ENCODE measurements around the gene RESF1.

RESF1 gene

DNA sequence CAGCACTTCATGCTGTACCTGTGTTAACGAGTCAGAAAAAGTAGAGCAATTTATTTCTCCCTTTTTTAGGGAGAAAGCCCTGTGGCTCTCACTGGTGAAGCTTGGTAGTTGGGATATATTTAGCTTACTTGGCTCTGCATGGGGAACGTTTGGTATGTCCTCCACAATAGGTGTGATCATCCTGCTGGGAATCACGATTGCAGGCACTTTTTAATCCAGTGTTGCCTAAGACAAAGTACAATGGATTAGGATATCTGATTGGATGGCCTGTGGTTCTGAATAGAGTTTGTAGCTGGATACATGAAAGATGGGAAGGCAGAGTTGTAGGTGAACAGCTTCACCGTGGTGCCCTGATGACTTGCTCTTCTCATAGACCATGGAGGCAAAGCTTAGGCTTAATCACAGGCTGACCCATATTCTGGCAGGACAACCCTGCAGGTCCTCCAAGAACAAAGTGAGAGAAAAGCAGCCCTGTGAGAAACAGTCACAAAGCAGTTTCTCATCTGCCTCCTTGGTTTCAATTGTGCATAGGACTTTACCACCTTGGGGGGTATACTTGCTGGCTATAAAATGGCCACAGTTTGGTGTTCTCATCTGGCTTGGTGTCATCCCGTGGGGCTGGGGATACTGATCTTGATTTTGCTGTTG, 7.5 kb downstream of the RESF1 start:
- H3K27ac ChIP-seq: no peak overlapping the region
- TF ChIP-seq, protein P1, sequence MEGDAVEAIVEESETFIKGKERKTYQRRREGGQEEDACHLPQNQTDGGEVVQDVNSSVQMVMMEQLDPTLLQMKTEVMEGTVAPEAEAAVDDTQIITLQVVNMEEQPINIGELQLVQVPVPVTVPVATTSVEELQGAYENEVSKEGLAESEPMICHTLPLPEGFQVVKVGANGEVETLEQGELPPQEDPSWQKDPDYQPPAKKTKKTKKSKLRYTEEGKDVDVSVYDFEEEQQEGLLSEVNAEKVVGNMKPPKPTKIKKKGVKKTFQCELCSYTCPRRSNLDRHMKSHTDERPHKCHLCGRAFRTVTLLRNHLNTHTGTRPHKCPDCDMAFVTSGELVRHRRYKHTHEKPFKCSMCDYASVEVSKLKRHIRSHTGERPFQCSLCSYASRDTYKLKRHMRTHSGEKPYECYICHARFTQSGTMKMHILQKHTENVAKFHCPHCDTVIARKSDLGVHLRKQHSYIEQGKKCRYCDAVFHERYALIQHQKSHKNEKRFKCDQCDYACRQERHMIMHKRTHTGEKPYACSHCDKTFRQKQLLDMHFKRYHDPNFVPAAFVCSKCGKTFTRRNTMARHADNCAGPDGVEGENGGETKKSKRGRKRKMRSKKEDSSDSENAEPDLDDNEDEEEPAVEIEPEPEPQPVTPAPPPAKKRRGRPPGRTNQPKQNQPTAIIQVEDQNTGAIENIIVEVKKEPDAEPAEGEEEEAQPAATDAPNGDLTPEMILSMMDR (conservative IDR thresholded peaks at IDR 0.05; ENCODE audit: low read depth): no peak
- CTCF ChIA-PET: no interaction called here
- POLR2A ChIA-PET (ENCODE audit: low non-redundant PET): no interaction called here
- DNase-seq (ENCODE audit: low spot score): no peak

GRCh38 chr12:31967539-31967938, 8.3 kb downstream of the RESF1 start:
- TF ChIP-seq, protein P1 (conservative IDR thresholded peaks at IDR 0.05; ENCODE audit: low read depth): no peak
- no peak overlapping the region for H3K27ac ChIP-seq
- ChIA-PET POLR2A (ENCODE audit: low non-redundant PET) (no interaction called here), CTCF (no interaction called here)
- DNase-seq (ENCODE audit: low spot score): no peak

- CTCF ChIA-PET: no interaction called here
- TF ChIP-seq, protein P1 (conservative IDR thresholded peaks at IDR 0.05; ENCODE audit: low read depth): no peak
- DNase-seq (ENCODE audit: low spot score): no peak
- no peak overlapping the region for H3K27ac ChIP-seq
- POLR2A ChIA-PET (ENCODE audit: low non-redundant PET): no interaction called here
Measured at GRCh38 chr12:31970199-31970598, 11.0 kb downstream of the RESF1 start.

- CTCF ChIA-PET: no interaction called here
- DNase-seq (ENCODE audit: low spot score): no peak
- H3K27ac ChIP-seq: no peak overlapping the region
- POLR2A ChIA-PET (ENCODE audit: low non-redundant PET): no interaction called here
- TF ChIP-seq, protein P1 (conservative IDR thresholded peaks at IDR 0.05; ENCODE audit: low read depth): no peak
Measured at GRCh38 chr12:31973818-31974217, 14.6 kb downstream of the RESF1 start.

DNA sequence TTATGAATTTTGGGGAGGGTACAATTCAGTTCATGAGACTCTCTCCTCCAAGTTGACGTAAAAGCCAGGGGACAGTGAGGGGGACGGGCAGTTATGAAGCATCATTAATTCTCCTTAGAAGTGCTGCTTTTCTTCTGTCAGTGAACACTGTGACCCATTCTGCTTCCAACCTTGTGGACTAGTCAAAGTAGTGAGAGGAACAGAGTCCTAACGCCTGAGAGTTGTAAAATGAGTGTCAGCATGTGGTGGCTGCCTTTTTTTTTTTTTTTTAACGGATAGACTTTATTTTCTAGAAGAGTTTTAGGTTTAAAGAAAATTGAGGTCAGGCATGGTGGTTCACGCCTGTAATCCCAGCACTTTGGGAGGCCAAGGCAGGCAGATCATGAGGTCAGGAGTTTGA, 15.5 kb downstream of the RESF1 start:
- TF ChIP-seq, protein P1 (conservative IDR thresholded peaks at IDR 0.05; ENCODE audit: low read depth): no peak
- CTCF ChIA-PET: no interaction called here
- POLR2A ChIA-PET (ENCODE audit: low non-redundant PET): no interaction called here
- H3K27ac ChIP-seq: no peak overlapping the region
- DNase-seq (ENCODE audit: low spot score): no peak

DNA sequence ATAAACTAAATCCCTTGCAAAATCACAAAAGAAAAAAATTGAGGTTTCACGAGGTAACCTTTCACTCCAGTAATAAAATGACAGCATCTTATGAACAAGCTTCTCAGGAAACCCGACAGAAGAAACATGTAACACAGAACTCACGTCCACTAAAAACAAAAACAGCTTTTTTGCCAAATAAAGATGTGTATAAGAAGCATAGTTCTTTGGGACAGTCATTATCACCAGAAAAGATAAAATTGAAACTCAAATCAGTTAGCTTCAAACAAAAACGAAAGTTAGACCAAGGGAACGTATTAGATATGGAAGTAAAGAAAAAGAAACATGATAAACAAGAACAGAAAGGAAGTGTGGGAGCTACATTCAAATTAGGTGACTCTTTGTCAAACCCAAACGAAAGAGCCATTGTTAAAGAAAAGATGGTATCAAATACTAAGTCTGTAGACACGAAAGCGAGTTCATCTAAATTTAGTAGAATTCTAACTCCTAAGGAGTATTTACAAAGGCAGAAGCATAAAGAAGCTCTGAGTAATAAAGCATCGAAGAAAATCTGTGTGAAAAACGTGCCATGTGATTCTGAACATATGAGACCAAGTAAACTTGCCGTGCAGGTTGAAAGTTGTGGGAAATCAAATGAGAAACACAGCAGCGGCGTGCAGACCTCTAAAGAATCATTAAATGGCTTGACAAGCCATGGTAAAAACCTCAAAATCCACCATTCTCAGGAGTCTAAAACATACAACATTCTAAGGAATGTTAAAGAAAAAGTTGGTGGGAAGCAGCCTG, 25.8 kb downstream of the RESF1 start:
- TF ChIP-seq, protein P1 (conservative IDR thresholded peaks at IDR 0.05; ENCODE audit: low read depth): no peak
- H3K27ac ChIP-seq: no peak overlapping the region
- no peak for DNase-seq (ENCODE audit: low spot score)
- ChIA-PET CTCF (interaction anchor here (0.6 kb wide), 1 partner anchor 30 kb away, joined by 3 read pairs; no protein-coding TSS in a partner anchor), POLR2A (ENCODE audit: low non-redundant PET) (no interaction called here)

Data from RWPE1 (cell line).